ENCODE measurements around the gene PRSS53.

DNA sequence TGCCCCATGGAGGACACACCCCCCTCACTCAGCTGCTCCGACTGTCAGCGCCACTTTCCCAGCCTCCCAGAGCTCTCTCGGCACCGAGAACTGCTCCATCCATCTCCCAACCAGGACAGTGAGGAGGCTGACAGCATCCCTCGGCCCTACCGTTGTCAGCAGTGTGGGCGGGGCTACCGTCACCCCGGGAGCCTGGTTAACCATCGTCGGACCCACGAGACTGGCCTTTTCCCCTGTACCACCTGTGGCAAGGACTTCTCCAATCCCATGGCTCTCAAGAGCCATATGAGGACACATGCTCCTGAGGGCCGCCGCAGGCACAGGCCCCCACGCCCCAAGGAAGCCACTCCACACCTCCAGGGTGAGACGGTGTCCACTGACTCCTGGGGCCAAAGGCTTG, 12.4 kb downstream of the PRSS53 start:
- TF ChIP-seq POLR2AphosphoS5 (IDR thresholded peaks at IDR 0.05) (no peak), POLR2A (IDR thresholded peaks at IDR 0.05) (no peak), EP300 (IDR thresholded peaks at IDR 0.05) (no peak)
- TF ChIP-seq, protein P1, sequence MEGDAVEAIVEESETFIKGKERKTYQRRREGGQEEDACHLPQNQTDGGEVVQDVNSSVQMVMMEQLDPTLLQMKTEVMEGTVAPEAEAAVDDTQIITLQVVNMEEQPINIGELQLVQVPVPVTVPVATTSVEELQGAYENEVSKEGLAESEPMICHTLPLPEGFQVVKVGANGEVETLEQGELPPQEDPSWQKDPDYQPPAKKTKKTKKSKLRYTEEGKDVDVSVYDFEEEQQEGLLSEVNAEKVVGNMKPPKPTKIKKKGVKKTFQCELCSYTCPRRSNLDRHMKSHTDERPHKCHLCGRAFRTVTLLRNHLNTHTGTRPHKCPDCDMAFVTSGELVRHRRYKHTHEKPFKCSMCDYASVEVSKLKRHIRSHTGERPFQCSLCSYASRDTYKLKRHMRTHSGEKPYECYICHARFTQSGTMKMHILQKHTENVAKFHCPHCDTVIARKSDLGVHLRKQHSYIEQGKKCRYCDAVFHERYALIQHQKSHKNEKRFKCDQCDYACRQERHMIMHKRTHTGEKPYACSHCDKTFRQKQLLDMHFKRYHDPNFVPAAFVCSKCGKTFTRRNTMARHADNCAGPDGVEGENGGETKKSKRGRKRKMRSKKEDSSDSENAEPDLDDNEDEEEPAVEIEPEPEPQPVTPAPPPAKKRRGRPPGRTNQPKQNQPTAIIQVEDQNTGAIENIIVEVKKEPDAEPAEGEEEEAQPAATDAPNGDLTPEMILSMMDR (IDR thresholded peaks at IDR 0.05): no peak

All from gastroesophageal sphincter (tissue), 3 donors.